ENCODE results near the gene COL18A1. TPM values are rescaled to one million over a fixed set of nuclear protein-coding genes. Genes with fewer than 3 reads are reported as not detected.

COL18A1 gene
- polyA plus RNA-seq, 3 donors = 0.80 to 4.1 (median 1.1) TPM

- WGBS (ENCODE audit: insufficient coverage) = 97% methylated on average over 13 of the region's 14 CpGs
- H3K9me3 ChIP-seq (replicated peaks in 1 of 2; ENCODE audit: control insufficient read depth in 1 of 2, insufficient read depth in 1 of 2, low read length in 2 of 2) = no peaks in the 10 kb centered on the region
- peaks cover 1 to 11% (median 4%) of the 10 kb centered on the region in 3 donors for H3K27me3 Mint-ChIP-seq (ENCODE audit: low read depth in 3 of 3)
- no peaks in the 10 kb centered on the region for H3K27me3 ChIP-seq (ENCODE audit: control insufficient read depth in 2 of 2, insufficient read depth in 2 of 2, low read length in 2 of 2)
- H3K36me3 ChIP-seq (replicated peaks in 1 of 2; ENCODE audit: control insufficient read depth in 1 of 2, insufficient read depth in 2 of 2, low read length in 2 of 2) = no peaks in the 10 kb centered on the region
- no peaks in the 10 kb centered on the region for H4K20me1 ChIP-seq (ENCODE audit: insufficient read depth, low read length)
- H3K4me1 ChIP-seq (ENCODE audit: control insufficient read depth in 1 of 2, insufficient read depth in 2 of 2, low read length in 2 of 2) = no peaks in the 10 kb centered on the region
- no peak overlapping the region for H3K27ac ChIP-seq (ENCODE audit: low read depth in 1 of 2, low read length in 2 of 2)
- H3K4me3 Mint-ChIP-seq = no peak overlapping the region
- H3K4me2 ChIP-seq (replicated peaks; ENCODE audit: extremely low read depth, low read length, poor library complexity, severe bottlenecking) = no peak overlapping the region
- H3K9me3 Mint-ChIP-seq = no peaks in the 10 kb centered on the region
- TF ChIP-seq CTCF (IDR thresholded peaks at IDR 0.05) = no peak
- H3K4me3 ChIP-seq (replicated peaks in 1 of 3; ENCODE audit: low read depth in 2 of 3, low read length in 3 of 3) = no peak overlapping the region
- no peak overlapping the region for H2AFZ ChIP-seq (ENCODE audit: insufficient read depth, low read depth, low read length, poor library complexity, severe bottlenecking)
- H3K27ac Mint-ChIP-seq = no peak overlapping the region
- H3K9ac ChIP-seq (ENCODE audit: insufficient read depth, low read length, poor library complexity, severe bottlenecking) = no peak overlapping the region
- DNase-seq = no peak
- intact Hi-C loops (cut with micrococcal nuclease) = no loop called here
- no peaks in the 10 kb centered on the region for H3K4me1 Mint-ChIP-seq
- no peaks in the 10 kb centered on the region for H3K79me2 ChIP-seq (ENCODE audit: insufficient read depth, low read length)
- H3K36me3 Mint-ChIP-seq = no peaks in the 10 kb centered on the region
Observed at GRCh38 chr21:45468971-45469272, 64.0 kb downstream of the COL18A1 start.

GRCh38 chr21:45469273-45470086, 64.5 kb downstream of the COL18A1 start:
- H3K36me3 Mint-ChIP-seq = no peaks in the 10 kb centered on the region
- no peak overlapping the region for H3K9ac ChIP-seq (ENCODE audit: insufficient read depth, low read length, poor library complexity, severe bottlenecking)
- no peak for TF ChIP-seq CTCF (IDR thresholded peaks at IDR 0.05)
- H4K20me1 ChIP-seq (ENCODE audit: insufficient read depth, low read length) = no peaks in the 10 kb centered on the region
- 94% methylated on average over 21 of the region's 24 CpGs for WGBS (ENCODE audit: insufficient coverage)
- no peak overlapping the region for H3K4me2 ChIP-seq (replicated peaks; ENCODE audit: extremely low read depth, low read length, poor library complexity, severe bottlenecking)
- H3K27me3 Mint-ChIP-seq (ENCODE audit: low read depth in 3 of 3) = peaks cover 0 to 13% (median 3%) of the 10 kb centered on the region in 3 donors
- no peaks in the 10 kb centered on the region for H3K9me3 ChIP-seq (replicated peaks in 1 of 2; ENCODE audit: control insufficient read depth in 1 of 2, insufficient read depth in 1 of 2, low read length in 2 of 2)
- no peak overlapping the region for H3K27ac ChIP-seq (ENCODE audit: low read depth in 1 of 2, low read length in 2 of 2)
- H3K4me3 ChIP-seq (replicated peaks in 1 of 3; ENCODE audit: low read depth in 2 of 3, low read length in 3 of 3) = no peak overlapping the region
- no peak for DNase-seq
- H3K36me3 ChIP-seq (replicated peaks in 1 of 2; ENCODE audit: control insufficient read depth in 1 of 2, insufficient read depth in 2 of 2, low read length in 2 of 2) = no peaks in the 10 kb centered on the region
- H3K9me3 Mint-ChIP-seq = peaks cover 0 to 3% (median 0%) of the 10 kb centered on the region in 7 donors
- no peak overlapping the region for H2AFZ ChIP-seq (ENCODE audit: insufficient read depth, low read depth, low read length, poor library complexity, severe bottlenecking)
- no peaks in the 10 kb centered on the region for H3K4me1 Mint-ChIP-seq
- no peak overlapping the region for H3K27ac Mint-ChIP-seq
- H3K4me3 Mint-ChIP-seq = no peak overlapping the region
- no peaks in the 10 kb centered on the region for H3K27me3 ChIP-seq (ENCODE audit: control insufficient read depth in 2 of 2, insufficient read depth in 2 of 2, low read length in 2 of 2)
- H3K79me2 ChIP-seq (ENCODE audit: insufficient read depth, low read length) = no peaks in the 10 kb centered on the region
- intact Hi-C loops (cut with micrococcal nuclease) = no loop called here
- no peaks in the 10 kb centered on the region for H3K4me1 ChIP-seq (ENCODE audit: control insufficient read depth in 1 of 2, insufficient read depth in 2 of 2, low read length in 2 of 2)

Measured in CD14-positive monocyte (primary cell).